ENCODE results near the gene FGA.

FGA gene

GRCh38 chr4:154542271-154542879, 48.2 kb downstream of the FGA start:
- DNase-seq (ENCODE audit: low read depth, low spot score): no peak

All from activated CD4-positive, CD25-positive, alpha-beta regulatory T cell treated with anti-CD3 and anti-CD28 coated beads, Interleukin-2, amount 50 U/mL, for 16 hours (primary cell).